Esophagus muscularis mucosa (tissue), 3 donors: ENCODE measurements around the gene RORC.

Experiments
- POLR2A ChIP-seq: fragments of 450-650 bp; IDR thresholded peaks from one replicate; pipeline ENCODE4 v1.6.1; 2017; ENCODE audit warnings: antibody characterized with exemption, moderate library complexity, mild to moderate bottlenecking, low read depth
- TF ChIP-seq, protein P1 (sequence below), 3 experiments: fragments of 200-600 bp in 2 of 3; fragments of 450-650 bp in 1 of 3; sonication (generic) in 2 of 3; IDR thresholded peaks; one replicate each; pipeline ENCODE4 v1.5.1; 2017 to 2019; ENCODE audit warnings: antibody characterized with exemption in 3 of 3, mild to moderate bottlenecking in 2 of 3, moderate library complexity in 1 of 3

DNA sequence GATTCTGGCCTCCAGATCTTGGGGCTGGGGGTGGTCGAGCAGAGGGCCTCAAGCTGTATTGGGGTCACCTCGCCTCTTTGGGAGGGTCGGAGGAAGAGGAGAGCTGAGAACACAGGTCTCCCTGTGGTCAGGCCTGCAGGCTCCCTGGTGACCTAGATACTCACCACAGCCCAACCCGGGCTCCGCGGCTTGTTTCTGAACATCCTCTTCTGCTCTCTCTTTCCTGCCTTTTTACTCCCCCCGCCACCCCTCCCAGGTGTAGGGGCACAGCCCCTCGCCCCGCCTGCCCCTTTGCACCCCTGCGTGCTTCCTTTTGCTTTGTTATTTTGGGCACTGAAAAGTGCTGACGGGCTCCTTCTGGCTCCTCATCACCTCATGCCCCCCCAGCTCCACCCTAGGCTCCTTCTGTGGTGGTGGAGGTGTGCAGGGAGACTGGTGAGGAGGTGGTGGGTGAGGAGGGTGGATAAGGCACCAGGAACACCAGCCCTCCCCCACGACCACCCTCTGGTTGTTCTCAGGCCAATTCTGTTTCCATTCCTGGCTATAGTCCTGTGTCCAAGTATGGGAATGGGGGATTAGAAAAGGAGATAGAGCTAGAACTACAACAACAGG is 15.8 kb downstream of the RORC start:
- TF ChIP-seq, protein P1, sequence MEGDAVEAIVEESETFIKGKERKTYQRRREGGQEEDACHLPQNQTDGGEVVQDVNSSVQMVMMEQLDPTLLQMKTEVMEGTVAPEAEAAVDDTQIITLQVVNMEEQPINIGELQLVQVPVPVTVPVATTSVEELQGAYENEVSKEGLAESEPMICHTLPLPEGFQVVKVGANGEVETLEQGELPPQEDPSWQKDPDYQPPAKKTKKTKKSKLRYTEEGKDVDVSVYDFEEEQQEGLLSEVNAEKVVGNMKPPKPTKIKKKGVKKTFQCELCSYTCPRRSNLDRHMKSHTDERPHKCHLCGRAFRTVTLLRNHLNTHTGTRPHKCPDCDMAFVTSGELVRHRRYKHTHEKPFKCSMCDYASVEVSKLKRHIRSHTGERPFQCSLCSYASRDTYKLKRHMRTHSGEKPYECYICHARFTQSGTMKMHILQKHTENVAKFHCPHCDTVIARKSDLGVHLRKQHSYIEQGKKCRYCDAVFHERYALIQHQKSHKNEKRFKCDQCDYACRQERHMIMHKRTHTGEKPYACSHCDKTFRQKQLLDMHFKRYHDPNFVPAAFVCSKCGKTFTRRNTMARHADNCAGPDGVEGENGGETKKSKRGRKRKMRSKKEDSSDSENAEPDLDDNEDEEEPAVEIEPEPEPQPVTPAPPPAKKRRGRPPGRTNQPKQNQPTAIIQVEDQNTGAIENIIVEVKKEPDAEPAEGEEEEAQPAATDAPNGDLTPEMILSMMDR (IDR thresholded peaks at IDR 0.05): no peak
- no peak for TF ChIP-seq POLR2A
